Endothelial cell of umbilical vein (primary cell): ENCODE data around the gene TNRC6C.
A peak's percentile ranks its signal among the peaks of the same experiment; 100 is the strongest.

Experiments
- EZH2 ChIP-seq: IDR thresholded peaks from 2 replicates; pipeline ENCODE4 v1.6.1; 2012; ENCODE audit warnings: borderline replicate concordance, low read depth, mild to moderate bottlenecking, moderate library complexity, low read length, inconsistent platforms; ENCODE audit not compliant: severe bottlenecking
- FOS ChIP-seq: IDR thresholded peaks from 2 replicates; pipeline ENCODE4 v1.6.1; 2011; ENCODE audit warnings: mild to moderate bottlenecking, low read length, moderate library complexity, borderline replicate concordance; ENCODE audit not compliant: insufficient read depth
- GATA2 ChIP-seq: IDR thresholded peaks from 2 replicates; pipeline ENCODE4 v1.7.0; 2011; ENCODE audit warnings: low read depth, mild to moderate bottlenecking, moderate library complexity, mixed read lengths, low read length; ENCODE audit not compliant: insufficient read length, insufficient read depth
- JUN ChIP-seq: IDR thresholded peaks from 2 replicates; pipeline ENCODE4 v1.6.1; 2011; ENCODE audit warnings: borderline replicate concordance, low read depth; ENCODE audit not compliant: insufficient read length, insufficient read depth
- MYC ChIP-seq: IDR thresholded peaks from one replicate; pipeline ENCODE4 v1.6.1; 2011; ENCODE audit warnings: mild to moderate bottlenecking, low read depth, low read length
- POLR2A ChIP-seq: IDR thresholded peaks from 2 replicates; pipeline ENCODE4 v1.6.1; 2012; ENCODE audit warnings: low read depth, mild to moderate bottlenecking, control low read depth, low read length
- POLR2AphosphoS5 ChIP-seq: IDR thresholded peaks from 2 replicates; pipeline ENCODE4 v1.6.1; 2012; ENCODE audit warnings: low read depth, mild to moderate bottlenecking, control low read depth, low read length, moderate library complexity; ENCODE audit not compliant: insufficient read depth
- TF ChIP-seq, protein P1 (sequence below), 2 donors: IDR thresholded peaks; 1 replicate in 1 of 2; 2 replicates in 1 of 2; pipeline ENCODE4 v1.5.1; 2011; ENCODE audit warnings: low read length in 2 of 2, mild to moderate bottlenecking in 2 of 2, moderate library complexity in 2 of 2, control low read depth in 1 of 2, inconsistent platforms in 1 of 2, low read depth in 1 of 2; ENCODE audit not compliant: insufficient read depth in 1 of 2; ENCODE audit errors: extremely low read depth in 1 of 2
- TF ChIP-seq, protein P2 (sequence below): IDR thresholded peaks from 2 replicates; pipeline ENCODE4 v1.6.1; 2011; ENCODE audit not compliant: insufficient read depth, insufficient read length

DNA sequence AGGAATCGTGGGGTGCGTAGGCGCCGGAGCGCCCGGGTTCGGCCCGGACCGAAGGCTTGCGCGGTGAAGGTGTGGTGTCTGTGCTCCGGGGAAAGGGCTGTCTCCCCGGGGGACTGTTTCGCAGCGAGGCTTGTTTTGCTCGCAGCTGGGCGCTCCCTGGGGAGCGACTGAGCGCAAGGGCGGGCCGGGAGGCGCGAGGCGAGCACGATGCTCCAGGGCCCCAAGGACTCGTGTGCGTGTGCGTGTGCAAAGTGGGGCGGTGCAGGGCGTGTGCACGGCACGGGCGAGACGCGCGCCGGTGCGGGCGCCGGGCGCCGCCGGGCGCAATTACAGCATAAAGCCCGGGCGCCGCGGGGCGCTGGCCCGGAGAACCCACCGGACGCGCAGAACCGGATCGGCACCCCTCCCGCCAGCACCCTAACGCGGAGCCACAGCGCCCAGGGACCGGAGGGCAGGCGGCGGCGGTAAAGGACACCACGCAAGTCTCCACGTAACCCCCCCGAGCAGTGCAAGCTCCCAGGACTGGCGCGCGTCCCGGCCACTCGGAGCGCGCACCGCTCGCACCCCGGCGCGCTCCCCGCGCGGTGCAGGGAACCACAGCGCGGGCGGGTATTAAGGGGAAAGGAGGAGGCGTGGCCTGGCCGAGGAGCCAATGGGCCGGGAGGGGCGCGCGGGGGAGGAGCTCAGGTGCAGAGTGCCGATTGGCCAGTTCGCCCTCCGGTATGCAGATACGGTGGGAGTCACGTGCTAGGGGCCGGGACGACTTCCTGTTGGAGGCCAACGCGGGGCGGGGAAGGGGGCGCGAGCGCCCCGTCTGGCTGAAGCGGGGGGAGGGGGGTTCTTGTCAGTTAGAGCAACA, at the start of gene TNRC6C:
- TF ChIP-seq, protein P1, sequence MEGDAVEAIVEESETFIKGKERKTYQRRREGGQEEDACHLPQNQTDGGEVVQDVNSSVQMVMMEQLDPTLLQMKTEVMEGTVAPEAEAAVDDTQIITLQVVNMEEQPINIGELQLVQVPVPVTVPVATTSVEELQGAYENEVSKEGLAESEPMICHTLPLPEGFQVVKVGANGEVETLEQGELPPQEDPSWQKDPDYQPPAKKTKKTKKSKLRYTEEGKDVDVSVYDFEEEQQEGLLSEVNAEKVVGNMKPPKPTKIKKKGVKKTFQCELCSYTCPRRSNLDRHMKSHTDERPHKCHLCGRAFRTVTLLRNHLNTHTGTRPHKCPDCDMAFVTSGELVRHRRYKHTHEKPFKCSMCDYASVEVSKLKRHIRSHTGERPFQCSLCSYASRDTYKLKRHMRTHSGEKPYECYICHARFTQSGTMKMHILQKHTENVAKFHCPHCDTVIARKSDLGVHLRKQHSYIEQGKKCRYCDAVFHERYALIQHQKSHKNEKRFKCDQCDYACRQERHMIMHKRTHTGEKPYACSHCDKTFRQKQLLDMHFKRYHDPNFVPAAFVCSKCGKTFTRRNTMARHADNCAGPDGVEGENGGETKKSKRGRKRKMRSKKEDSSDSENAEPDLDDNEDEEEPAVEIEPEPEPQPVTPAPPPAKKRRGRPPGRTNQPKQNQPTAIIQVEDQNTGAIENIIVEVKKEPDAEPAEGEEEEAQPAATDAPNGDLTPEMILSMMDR (IDR thresholded peaks at IDR 0.05; ENCODE audit: extremely low read depth in 1 of 2, insufficient read depth in 1 of 2, low read depth in 1 of 2, low read length in 2 of 2), result peak in 1 of 2 donors; percentile 33
- TF ChIP-seq JUN (no peak), POLR2A (peak; percentile 99), POLR2AphosphoS5 (peak; percentile 98), FOS (no peak), GATA2 (no peak), MYC (no peak), EZH2 (peak; percentile 14)
- TF ChIP-seq, protein P2, sequence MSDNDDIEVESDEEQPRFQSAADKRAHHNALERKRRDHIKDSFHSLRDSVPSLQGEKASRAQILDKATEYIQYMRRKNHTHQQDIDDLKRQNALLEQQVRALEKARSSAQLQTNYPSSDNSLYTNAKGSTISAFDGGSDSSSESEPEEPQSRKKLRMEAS, result peak; percentile 88
